ENCODE measurements around the gene AGGF1.
"Not testable (repeated sequence)": the region's sequence is repeated elsewhere in the genome, so short reads cannot be mapped to it uniquely, and the experiment has no call there.

AGGF1 gene

GRCh38 chr5:77087484-77088261 is 57.5 kb downstream of the AGGF1 start:
- no peak for DNase-seq

GRCh38 chr5:77095189-77095588 is 65.0 kb downstream of the AGGF1 start:
- DNase-seq = no peak

DNA sequence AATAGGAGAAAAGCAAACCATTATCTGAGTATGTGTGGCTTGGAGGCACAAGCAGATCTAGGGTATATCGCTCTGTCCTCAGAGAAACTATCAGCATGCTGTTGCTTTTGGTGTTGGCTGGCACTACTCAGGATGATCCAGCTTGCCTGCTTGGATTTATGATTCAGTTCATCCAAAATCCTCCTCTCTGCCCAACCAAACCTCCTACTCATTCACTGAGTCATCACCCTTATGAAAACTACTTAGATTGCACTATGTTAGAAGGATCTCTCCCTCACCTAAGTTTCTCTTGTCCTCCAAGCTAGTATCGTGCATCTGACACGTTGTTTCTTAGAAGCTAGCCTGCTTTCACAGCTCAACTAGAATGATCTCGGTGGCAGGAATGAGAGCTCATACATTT is 71.1 kb downstream of the AGGF1 start:
- no peak for DNase-seq

- no peak for DNase-seq
These were observed 72.3 kb downstream of the AGGF1 start for GRCh38 chr5:77102549-77102948.

- DNase-seq = no peak
These were observed 73.3 kb downstream of the AGGF1 start for GRCh38 chr5:77103457-77103856.

DNA sequence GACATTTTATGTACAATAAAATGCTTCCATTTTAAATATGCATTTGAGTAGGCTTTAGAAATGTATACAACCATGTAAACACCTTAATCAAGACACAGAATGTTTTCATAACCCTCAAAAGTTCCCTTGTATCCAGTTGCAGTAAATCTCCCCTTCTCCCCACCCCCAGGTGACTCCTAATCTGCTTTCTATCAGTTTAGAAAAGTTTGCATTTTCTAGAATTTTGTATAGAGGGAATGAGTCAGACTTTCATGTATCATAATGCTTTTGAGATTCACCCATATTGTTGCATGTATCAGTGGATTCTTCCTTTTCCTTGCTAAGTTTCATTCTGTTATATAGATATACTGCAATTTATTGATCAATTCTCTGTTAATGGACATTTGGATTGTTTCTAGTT is 74.6 kb downstream of the AGGF1 start:
- no peak for DNase-seq

DNA sequence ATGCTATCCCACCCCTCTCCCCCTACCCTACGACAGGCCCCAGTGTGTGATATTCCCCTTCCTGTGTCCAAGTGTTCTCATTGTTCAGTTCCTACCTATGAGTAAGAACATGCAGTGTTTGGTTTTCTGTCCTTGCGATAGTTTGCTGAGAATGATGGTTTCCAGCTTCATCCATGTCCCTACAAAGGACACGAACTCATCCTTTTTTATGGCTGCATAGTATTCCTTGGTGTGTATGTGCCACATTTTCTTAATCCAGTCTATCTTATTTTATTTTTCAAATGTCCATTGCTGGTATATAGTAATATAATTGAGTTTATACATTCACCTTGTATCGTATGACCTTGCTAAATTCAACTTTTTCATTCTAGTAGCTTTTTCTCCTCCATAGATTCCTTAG is 76.8 kb downstream of the AGGF1 start:
- not testable (repeated sequence) for DNase-seq
